H9 (cell line): ENCODE results near the gene PLA1A. TPM values are rescaled to one million over a fixed set of nuclear protein-coding genes. Genes with fewer than 3 reads are reported as not detected.

Experiments used
- DNase-seq: peaks from one replicate; pipeline ENCODE4 v3.0.0-alpha.2; 2017
- H2AFZ ChIP-seq: one replicate; pipeline ENCODE4 v1.6.1; 2013; ENCODE audit warnings: mild to moderate bottlenecking, low read length, control low read depth, moderate library complexity
- H2AK5ac ChIP-seq: 2 replicates; pipeline ENCODE4 v1.6.1; 2013; ENCODE audit warnings: low read length, control low read depth, mixed read lengths; ENCODE audit not compliant: insufficient read length
- H2BK120ac ChIP-seq: one replicate; pipeline ENCODE4 v1.6.1; 2013; ENCODE audit warnings: low read depth, mild to moderate bottlenecking, low read length, control low read depth, inconsistent platforms; ENCODE audit not compliant: poor library complexity, severe bottlenecking
- H2BK12ac ChIP-seq: 2 replicates; pipeline ENCODE4 v1.6.1; 2013; ENCODE audit warnings: low read length, control low read depth, mixed read lengths, low read depth; ENCODE audit not compliant: insufficient read length
- H2BK15ac ChIP-seq: 2 replicates; pipeline ENCODE4 v1.6.1; 2013; ENCODE audit warnings: low read depth, low read length, control low read depth
- H2BK20ac ChIP-seq: one replicate; pipeline ENCODE4 v1.6.1; 2013; ENCODE audit warnings: low read depth, mild to moderate bottlenecking, low read length, control low read depth, inconsistent platforms; ENCODE audit not compliant: poor library complexity, severe bottlenecking
- H2BK5ac ChIP-seq: 2 replicates; pipeline ENCODE4 v1.6.1; 2013; ENCODE audit warnings: low read length, control low read depth, mixed read lengths; ENCODE audit not compliant: insufficient read length
- H3K14ac ChIP-seq: 2 replicates; pipeline ENCODE4 v1.6.1; 2013; ENCODE audit warnings: low read length, control low read depth; ENCODE audit not compliant: insufficient read depth
- H3K18ac ChIP-seq: 2 replicates; pipeline ENCODE4 v1.6.1; 2013; ENCODE audit warnings: low read depth, mild to moderate bottlenecking, mixed read lengths, low read length, control low read depth; ENCODE audit not compliant: insufficient read length
- H3K23ac ChIP-seq: 2 replicates; pipeline ENCODE4 v1.6.1; 2013; ENCODE audit warnings: low read length, control low read depth, mixed read lengths, low read depth; ENCODE audit not compliant: insufficient read length
- H3K23me2 ChIP-seq: 2 replicates; pipeline ENCODE4 v1.6.1; 2013; ENCODE audit warnings: low read depth, mild to moderate bottlenecking, mixed read lengths, low read length, control low read depth; ENCODE audit not compliant: insufficient read length, poor library complexity, severe bottlenecking
- H3K27ac ChIP-seq: 2 replicates; pipeline ENCODE4 v1.5.1; 2013; ENCODE audit warnings: low read length, control low read depth, mixed read lengths, low read depth; ENCODE audit not compliant: insufficient read length
- H3K27me3 ChIP-seq: 2 replicates; pipeline ENCODE4 v1.6.1; 2013; ENCODE audit warnings: low read length, control low read depth, inconsistent platforms; ENCODE audit not compliant: insufficient read depth
- H3K4ac ChIP-seq: 2 replicates; pipeline ENCODE4 v1.6.1; 2013; ENCODE audit warnings: low read depth, mild to moderate bottlenecking, control low read depth, inconsistent platforms, low read length, moderate library complexity
- H3K4me1 ChIP-seq: 2 replicates; pipeline ENCODE4 v1.6.1; 2013; ENCODE audit warnings: low read length, control low read depth, inconsistent platforms; ENCODE audit not compliant: insufficient read depth
- H3K4me2 ChIP-seq: 2 replicates; pipeline ENCODE4 v1.6.1; 2013; ENCODE audit warnings: low read length, control low read depth, mixed read lengths; ENCODE audit not compliant: insufficient read length, insufficient read depth
- H3K56ac ChIP-seq: 2 replicates; pipeline ENCODE4 v1.6.1; 2013; ENCODE audit warnings: low read depth, mild to moderate bottlenecking, mixed read lengths, low read length, control low read depth; ENCODE audit not compliant: insufficient read length
- H3K79me1 ChIP-seq: 2 replicates; pipeline ENCODE4 v1.6.1; 2013; ENCODE audit warnings: low read depth, mild to moderate bottlenecking, moderate library complexity, low read length, control low read depth, inconsistent platforms; ENCODE audit not compliant: insufficient read depth, poor library complexity, severe bottlenecking
- H3K79me2 ChIP-seq: 2 replicates; pipeline ENCODE4 v1.6.1; 2013; ENCODE audit warnings: low read length, control low read depth, inconsistent platforms; ENCODE audit not compliant: insufficient read depth
- H3K9ac ChIP-seq: 2 replicates; pipeline ENCODE4 v1.6.1; 2013; ENCODE audit warnings: low read length, control low read depth, mixed read lengths; ENCODE audit not compliant: insufficient read length; ENCODE audit errors: extremely low read depth
- H3K9me3 ChIP-seq: one replicate; pipeline ENCODE4 v1.6.1; 2013; ENCODE audit warnings: low read depth, low read length, inconsistent platforms; ENCODE audit not compliant: control insufficient read depth
- H3T11ph ChIP-seq: one replicate; pipeline ENCODE4 v1.6.1; 2013; ENCODE audit warnings: mild to moderate bottlenecking, low read length, control low read depth, inconsistent platforms
- H4K20me1 ChIP-seq: one replicate; pipeline ENCODE4 v1.6.1; 2013; ENCODE audit not compliant: control insufficient read depth, insufficient read length, insufficient read depth
- H4K5ac ChIP-seq: 2 replicates; pipeline ENCODE4 v1.6.1; 2013; ENCODE audit warnings: low read depth, mild to moderate bottlenecking, mixed read lengths, low read length, control low read depth; ENCODE audit not compliant: insufficient read length
- H4K8ac ChIP-seq: replicated peaks from 2 replicates; pipeline ENCODE4 v1.6.1; 2013; ENCODE audit warnings: low read length, control low read depth, mixed read lengths, low read depth; ENCODE audit not compliant: insufficient read length
- H4K91ac ChIP-seq: 2 replicates; pipeline ENCODE4 v1.6.1; 2013; ENCODE audit warnings: low read depth, mild to moderate bottlenecking, moderate library complexity, mixed read lengths, low read length, control low read depth; ENCODE audit not compliant: insufficient read length
- H3K27ac Mint-ChIP-seq, 3 experiments: 2 replicates in 2 of 3; 3 replicates in 1 of 3; pipeline ENCODE4 v1.8.0; 2020 to 2021; ENCODE audit warnings: mixed read lengths in 3 of 3, mild to moderate bottlenecking in 1 of 3, moderate library complexity in 1 of 3
- H3K27me3 Mint-ChIP-seq: 2 replicates; pipeline ENCODE4 v1.8.0; 2021; ENCODE audit warnings: low read depth, mild to moderate bottlenecking, moderate library complexity, mixed read lengths
- H3K36me3 Mint-ChIP-seq, 3 experiments: 2 replicates in 2 of 3; 3 replicates in 1 of 3; pipeline ENCODE4 v1.8.0; 2020 to 2021; ENCODE audit warnings: low read depth in 3 of 3, mixed read lengths in 3 of 3; ENCODE audit not compliant: insufficient read depth in 1 of 3
- H3K4me1 Mint-ChIP-seq, 2 experiments: 2 replicates each; pipeline ENCODE4 v1.8.0; 2020; ENCODE audit warnings: mixed read lengths in 2 of 2
- H3K4me3 Mint-ChIP-seq, 2 experiments: 2 replicates in 1 of 2; 3 replicates in 1 of 2; pipeline ENCODE4 v1.8.0; 2020 to 2021; ENCODE audit warnings: mild to moderate bottlenecking in 2 of 2, mixed read lengths in 2 of 2, moderate library complexity in 1 of 2
- H3K9me3 Mint-ChIP-seq, 2 experiments: 2 replicates in 1 of 2; 3 replicates in 1 of 2; pipeline ENCODE4 v1.8.0; 2020; ENCODE audit warnings: mild to moderate bottlenecking in 2 of 2, mixed read lengths in 2 of 2, moderate library complexity in 1 of 2
- WGBS: extraction: QIAGEN DNeasy Blood & Tissue Kit; methylation state at CpG from one replicate; pipeline ENCODE4 v1.1.7; 2013; ENCODE audit warnings: missing lambda C conversion rate, low lambda C conversion rate, mixed read lengths; ENCODE audit not compliant: insufficient read length; ENCODE audit errors: extremely low coverage; 5-methylcytosine and 5-hydroxymethylcytosine counted together
- total RNA-seq: library from RNA; stranded (reverse); gene quantifications from 2 replicates; pipeline ENCODE4 v1.2.1, GENCODE V29; 2021
- TF ChIP-seq, protein P1 (sequence below): fragments of 200-600 bp; sonication (generic); conservative IDR thresholded peaks from 3 replicates; pipeline ENCODE4 v1.8.0; 2021; ENCODE audit warnings: antibody characterized with exemption, mild to moderate bottlenecking

The PLA1A gene
- total RNA-seq, 1 experiment from 2014 or later: not detected

DNA sequence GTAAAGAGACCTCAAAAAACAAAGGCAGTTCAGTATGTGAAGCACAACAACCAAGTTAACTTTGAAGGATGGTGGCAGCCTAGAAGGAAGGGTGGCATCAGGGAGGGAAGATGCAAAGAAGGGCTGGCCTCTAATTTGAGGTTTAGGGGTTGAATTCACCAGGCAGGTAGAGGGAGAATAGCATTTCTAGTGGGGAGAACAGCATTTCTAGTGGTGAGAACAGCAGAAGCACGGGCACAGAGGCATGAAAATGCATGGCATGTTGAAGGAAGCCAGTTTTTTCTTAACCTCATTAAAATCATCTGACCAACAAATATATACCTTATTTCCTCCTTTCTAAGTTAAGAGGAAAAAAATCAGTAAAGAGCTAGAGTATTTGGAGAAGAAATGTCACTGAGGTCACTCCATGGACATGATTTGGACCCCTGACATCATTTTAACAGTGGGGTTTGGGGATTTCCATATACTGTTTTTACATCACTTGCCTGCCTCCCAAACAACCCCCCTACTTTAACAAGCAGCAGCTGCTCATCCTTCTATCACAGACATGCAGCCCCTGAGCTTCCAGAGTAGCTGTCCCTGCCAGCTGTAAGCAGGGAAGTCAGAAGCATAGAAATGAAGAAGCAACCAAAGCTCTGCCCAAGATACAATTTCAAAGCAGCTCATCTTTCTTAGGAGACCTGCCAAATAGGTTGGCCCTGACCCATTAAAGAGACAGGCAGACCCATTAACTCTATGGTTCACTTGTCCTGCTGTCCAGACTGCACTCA is 65.1 kb downstream of the PLA1A start:
- WGBS: no CpG with 5 or more reads among the region's 1 CpG
- Histone ChIP-seq H2BK5ac (no peak overlapping the region), H3T11ph (no peak overlapping the region), H3K9me3 (no peaks in the 10 kb centered on the region), H3K9ac (no peak overlapping the region), H3K23me2 (no peaks in the 10 kb centered on the region), H4K20me1 (no peaks in the 10 kb centered on the region), H3K14ac (no peak overlapping the region), H4K8ac (no peak overlapping the region), H2BK15ac (no peak overlapping the region), H3K56ac (no peak overlapping the region), H2AK5ac (no peak overlapping the region), H2AFZ (no peak overlapping the region), H3K27me3 (no peaks in the 10 kb centered on the region), H3K27ac (no peak overlapping the region), H3K4me2 (no peak overlapping the region), H2BK20ac (no peak overlapping the region), H4K5ac (no peak overlapping the region), H3K79me2 (no peaks in the 10 kb centered on the region), H2BK12ac (no peak overlapping the region), H3K4ac (no peak overlapping the region), H3K23ac (no peak overlapping the region), H4K91ac (no peak overlapping the region), H3K4me1 (0 out of 2 replicates have a peak, but pooled peaks cover 2% of the 10 kb centered on the region), H3K18ac (no peak overlapping the region), H2BK120ac (no peak overlapping the region), H3K79me1 (no peaks in the 10 kb centered on the region)
- Mint-ChIP-seq H3K27ac (no peak overlapping the region), H3K36me3 (no peaks in the 10 kb centered on the region), H3K27me3 (no peaks in the 10 kb centered on the region), H3K4me1 (peaks cover 0 to 4% of the 10 kb centered on the region in 2 experiments; a peak in 1 of 4 replicates), H3K9me3 (no peaks in the 10 kb centered on the region), H3K4me3 (no peak overlapping the region)
- DNase-seq: no peak
- TF ChIP-seq, protein P1, sequence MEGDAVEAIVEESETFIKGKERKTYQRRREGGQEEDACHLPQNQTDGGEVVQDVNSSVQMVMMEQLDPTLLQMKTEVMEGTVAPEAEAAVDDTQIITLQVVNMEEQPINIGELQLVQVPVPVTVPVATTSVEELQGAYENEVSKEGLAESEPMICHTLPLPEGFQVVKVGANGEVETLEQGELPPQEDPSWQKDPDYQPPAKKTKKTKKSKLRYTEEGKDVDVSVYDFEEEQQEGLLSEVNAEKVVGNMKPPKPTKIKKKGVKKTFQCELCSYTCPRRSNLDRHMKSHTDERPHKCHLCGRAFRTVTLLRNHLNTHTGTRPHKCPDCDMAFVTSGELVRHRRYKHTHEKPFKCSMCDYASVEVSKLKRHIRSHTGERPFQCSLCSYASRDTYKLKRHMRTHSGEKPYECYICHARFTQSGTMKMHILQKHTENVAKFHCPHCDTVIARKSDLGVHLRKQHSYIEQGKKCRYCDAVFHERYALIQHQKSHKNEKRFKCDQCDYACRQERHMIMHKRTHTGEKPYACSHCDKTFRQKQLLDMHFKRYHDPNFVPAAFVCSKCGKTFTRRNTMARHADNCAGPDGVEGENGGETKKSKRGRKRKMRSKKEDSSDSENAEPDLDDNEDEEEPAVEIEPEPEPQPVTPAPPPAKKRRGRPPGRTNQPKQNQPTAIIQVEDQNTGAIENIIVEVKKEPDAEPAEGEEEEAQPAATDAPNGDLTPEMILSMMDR: peak; percentile 23; the same call in 1 of the 3 replicates
